PC-9 (cell line): ENCODE measurements around the gene WBP2NL.

Source experiments
- EZH2 ChIP-seq: fragments of 200-600 bp; sonication (generic); IDR thresholded peaks from 2 replicates; pipeline ENCODE4 v1.8.0; 2017; ENCODE audit warnings: antibody characterized with exemption, low read depth
- TF ChIP-seq, protein P1 (sequence below): fragments of 200-600 bp; sonication (generic); conservative IDR thresholded peaks from 2 replicates; pipeline ENCODE4 v1.6.1; 2017; ENCODE audit warnings: mixed run types, antibody characterized with exemption, mild to moderate bottlenecking, moderate library complexity

DNA sequence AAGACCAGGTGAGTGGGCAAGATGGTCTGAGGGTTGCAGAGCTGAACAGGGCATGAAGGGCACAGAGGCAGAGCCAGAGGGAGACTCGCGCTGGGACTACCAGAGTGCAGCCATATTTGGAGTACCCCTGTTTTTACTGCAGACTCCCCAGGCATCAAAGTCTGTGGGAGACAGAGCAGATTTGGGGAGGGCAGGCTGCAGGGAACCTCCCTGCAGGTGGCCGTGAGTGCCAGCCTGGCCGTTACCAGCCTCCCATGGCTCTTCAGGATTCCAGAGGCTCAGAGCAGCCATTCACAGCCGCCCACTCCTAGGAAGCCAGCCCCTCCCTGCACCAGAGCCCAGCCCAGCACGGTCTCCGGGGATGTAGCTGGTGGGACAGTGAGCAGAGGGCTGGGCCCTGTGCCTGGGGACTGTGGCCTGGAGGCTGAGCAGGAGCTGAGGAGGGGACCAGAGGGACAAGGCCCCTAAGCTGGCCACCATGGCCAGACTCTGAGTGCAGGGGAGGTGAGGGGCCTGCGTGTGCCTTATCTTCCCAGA lies 29.4 kb upstream of the WBP2NL start, which contains the start of gene SEPTIN3:
- TF ChIP-seq, protein P1, sequence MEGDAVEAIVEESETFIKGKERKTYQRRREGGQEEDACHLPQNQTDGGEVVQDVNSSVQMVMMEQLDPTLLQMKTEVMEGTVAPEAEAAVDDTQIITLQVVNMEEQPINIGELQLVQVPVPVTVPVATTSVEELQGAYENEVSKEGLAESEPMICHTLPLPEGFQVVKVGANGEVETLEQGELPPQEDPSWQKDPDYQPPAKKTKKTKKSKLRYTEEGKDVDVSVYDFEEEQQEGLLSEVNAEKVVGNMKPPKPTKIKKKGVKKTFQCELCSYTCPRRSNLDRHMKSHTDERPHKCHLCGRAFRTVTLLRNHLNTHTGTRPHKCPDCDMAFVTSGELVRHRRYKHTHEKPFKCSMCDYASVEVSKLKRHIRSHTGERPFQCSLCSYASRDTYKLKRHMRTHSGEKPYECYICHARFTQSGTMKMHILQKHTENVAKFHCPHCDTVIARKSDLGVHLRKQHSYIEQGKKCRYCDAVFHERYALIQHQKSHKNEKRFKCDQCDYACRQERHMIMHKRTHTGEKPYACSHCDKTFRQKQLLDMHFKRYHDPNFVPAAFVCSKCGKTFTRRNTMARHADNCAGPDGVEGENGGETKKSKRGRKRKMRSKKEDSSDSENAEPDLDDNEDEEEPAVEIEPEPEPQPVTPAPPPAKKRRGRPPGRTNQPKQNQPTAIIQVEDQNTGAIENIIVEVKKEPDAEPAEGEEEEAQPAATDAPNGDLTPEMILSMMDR: no peak
- no peak for TF ChIP-seq EZH2
